ENCODE data around the gene MYO1B.

- TF ChIP-seq CTCF (IDR thresholded peaks at IDR 0.05): peak; percentile 20; the same call in 1 of the 2 replicates
- TF ChIP-seq ZFX (IDR thresholded peaks at IDR 0.05; ENCODE audit: borderline replicate concordance): no peak
Measured at GRCh38 chr2:191302459-191303139, 57.4 kb downstream of the MYO1B start.

Measured in 22Rv1 (cell line).